GM12878 (cell line): Measurements from ENCODE around the gene ATP2B1.

Experiments used
- CREM ChIP-seq: IDR thresholded peaks from 2 replicates; pipeline ENCODE4 v1.6.1; 2014; ENCODE audit warnings: antibody characterized with exemption, low read depth
- CTCF ChIP-seq, 3 experiments: IDR thresholded peaks in 2 of 3; conservative IDR thresholded peaks in 1 of 3; 2 replicates each; pipeline ENCODE4 v1.5.1; 2011; ENCODE audit warnings: low read depth in 3 of 3, low read length in 3 of 3, mild to moderate bottlenecking in 3 of 3, control low read depth in 2 of 3, moderate library complexity in 2 of 3, inconsistent platforms in 1 of 3, mixed read lengths in 1 of 3; ENCODE audit not compliant: control insufficient read depth in 2 of 3, insufficient read depth in 1 of 3; ENCODE audit errors: extremely low read depth in 1 of 3
- MEF2A ChIP-seq: IDR thresholded peaks from 2 replicates; pipeline ENCODE4 v1.6.1; 2011; ENCODE audit warnings: low read depth, mild to moderate bottlenecking, low read length, moderate library complexity; ENCODE audit not compliant: insufficient read depth
- POLR2A ChIP-seq: IDR thresholded peaks from 2 replicates; pipeline ENCODE4 v1.6.1; 2011; ENCODE audit warnings: low read depth, mild to moderate bottlenecking, low read length
- POLR2AphosphoS5 ChIP-seq: IDR thresholded peaks from 2 replicates; pipeline ENCODE4 v1.6.1; 2011; ENCODE audit warnings: mild to moderate bottlenecking, low read length, inconsistent platforms
- RCOR1 ChIP-seq: conservative IDR thresholded peaks from 2 replicates; pipeline ENCODE4 v1.6.1; 2012; ENCODE audit warnings: low read depth, low read length, improper control_type of control experiment
- STAT3 ChIP-seq: IDR thresholded peaks from 2 replicates; pipeline ENCODE4 v1.6.1; 2011; ENCODE audit warnings: low read depth, low read length, improper control_type of control experiment
- TCF12 ChIP-seq: IDR thresholded peaks from 2 replicates; pipeline ENCODE4 v1.6.1; 2011; ENCODE audit warnings: low read depth, mild to moderate bottlenecking, low read length
- TF ChIP-seq, protein P1 (sequence below): fragments of 450-650 bp; IDR thresholded peaks from 2 replicates; pipeline ENCODE4 v1.6.1; 2016; ENCODE audit warnings: mild to moderate bottlenecking, moderate library complexity, borderline replicate concordance

- TF ChIP-seq CREM: no peak
- TF ChIP-seq CTCF (IDR thresholded peaks at IDR 0.05 in 2 of 3, conservative IDR thresholded peaks at IDR 0.05 in 1 of 3; ENCODE audit: control insufficient read depth in 2 of 3, extremely low read depth in 1 of 3, insufficient read depth in 1 of 3, low read depth in 3 of 3, low read length in 3 of 3): no peak
- TF ChIP-seq, protein P1, sequence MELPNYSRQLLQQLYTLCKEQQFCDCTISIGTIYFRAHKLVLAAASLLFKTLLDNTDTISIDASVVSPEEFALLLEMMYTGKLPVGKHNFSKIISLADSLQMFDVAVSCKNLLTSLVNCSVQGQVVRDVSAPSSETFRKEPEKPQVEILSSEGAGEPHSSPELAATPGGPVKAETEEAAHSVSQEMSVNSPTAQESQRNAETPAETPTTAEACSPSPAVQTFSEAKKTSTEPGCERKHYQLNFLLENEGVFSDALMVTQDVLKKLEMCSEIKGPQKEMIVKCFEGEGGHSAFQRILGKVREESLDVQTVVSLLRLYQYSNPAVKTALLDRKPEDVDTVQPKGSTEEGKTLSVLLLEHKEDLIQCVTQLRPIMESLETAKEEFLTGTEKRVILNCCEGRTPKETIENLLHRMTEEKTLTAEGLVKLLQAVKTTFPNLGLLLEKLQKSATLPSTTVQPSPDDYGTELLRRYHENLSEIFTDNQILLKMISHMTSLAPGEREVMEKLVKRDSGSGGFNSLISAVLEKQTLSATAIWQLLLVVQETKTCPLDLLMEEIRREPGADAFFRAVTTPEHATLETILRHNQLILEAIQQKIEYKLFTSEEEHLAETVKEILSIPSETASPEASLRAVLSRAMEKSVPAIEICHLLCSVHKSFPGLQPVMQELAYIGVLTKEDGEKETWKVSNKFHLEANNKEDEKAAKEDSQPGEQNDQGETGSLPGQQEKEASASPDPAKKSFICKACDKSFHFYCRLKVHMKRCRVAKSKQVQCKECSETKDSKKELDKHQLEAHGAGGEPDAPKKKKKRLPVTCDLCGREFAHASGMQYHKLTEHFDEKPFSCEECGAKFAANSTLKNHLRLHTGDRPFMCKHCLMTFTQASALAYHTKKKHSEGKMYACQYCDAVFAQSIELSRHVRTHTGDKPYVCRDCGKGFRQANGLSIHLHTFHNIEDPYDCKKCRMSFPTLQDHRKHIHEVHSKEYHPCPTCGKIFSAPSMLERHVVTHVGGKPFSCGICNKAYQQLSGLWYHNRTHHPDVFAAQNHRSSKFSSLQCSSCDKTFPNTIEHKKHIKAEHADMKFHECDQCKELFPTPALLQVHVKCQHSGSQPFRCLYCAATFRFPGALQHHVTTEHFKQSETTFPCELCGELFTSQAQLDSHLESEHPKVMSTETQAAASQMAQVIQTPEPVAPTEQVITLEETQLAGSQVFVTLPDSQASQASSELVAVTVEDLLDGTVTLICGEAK: no peak
- TF ChIP-seq POLR2AphosphoS5: no peak
- no peak for TF ChIP-seq MEF2A
- TF ChIP-seq STAT3: no peak
- TF ChIP-seq TCF12: no peak
- no peak for TF ChIP-seq POLR2A
- no peak for TF ChIP-seq RCOR1
Observed at GRCh38 chr12:89736995-89737394, 28.4 kb upstream of the ATP2B1 start.
